HL-60 (cell line): ENCODE data around the gene GRIP2.

Source experiments
- DNase-seq, 2 experiments: peaks; one replicate each; pipeline ENCODE4 v3.0.0-alpha.2; 2010 to 2020; ENCODE audit warnings: low read depth in 1 of 2, low spot score in 1 of 2
- H3K27ac ChIP-seq: fragments of 250-450 bp; sonication (Bioruptor Pico); replicated peaks from 2 replicates; pipeline ENCODE4 v1.5.1; 2020; ENCODE audit warnings: mild to moderate bottlenecking, moderate library complexity
- H3K27me3 ChIP-seq: fragments of 250-450 bp; sonication (Bioruptor Pico); 2 replicates; pipeline ENCODE4 v1.5.1; 2021; ENCODE audit warnings: mild to moderate bottlenecking, moderate library complexity; ENCODE audit not compliant: insufficient read depth, poor library complexity, severe bottlenecking
- H3K4me3 ChIP-seq: replicated peaks from 2 replicates; pipeline ENCODE4 v1.5.1; 2011; ENCODE audit warnings: mild to moderate bottlenecking, control low read depth, low read length; ENCODE audit not compliant: insufficient read depth
- GABPA ChIP-seq: IDR thresholded peaks from 2 replicates; pipeline ENCODE4 v1.6.1; 2012; ENCODE audit warnings: low read depth
- POLR2AphosphoS5 ChIP-seq: IDR thresholded peaks from 2 replicates; pipeline ENCODE4 v1.6.1; 2012; ENCODE audit warnings: low read depth
- SPI1 ChIP-seq: IDR thresholded peaks from 2 replicates; pipeline ENCODE4 v1.6.1; 2012; ENCODE audit warnings: low read depth, mild to moderate bottlenecking, borderline replicate concordance
- TF ChIP-seq, protein P1 (sequence below): IDR thresholded peaks from one replicate; pipeline ENCODE4 v1.5.1; 2011; ENCODE audit warnings: low read length, control low read depth, inconsistent platforms; ENCODE audit not compliant: insufficient read depth
- TF ChIP-seq, protein P2 (sequence below): IDR thresholded peaks from 2 replicates; pipeline ENCODE4 v1.6.1; 2012; ENCODE audit warnings: low read depth; ENCODE audit not compliant: insufficient replicate concordance

Gene GRIP2

DNA sequence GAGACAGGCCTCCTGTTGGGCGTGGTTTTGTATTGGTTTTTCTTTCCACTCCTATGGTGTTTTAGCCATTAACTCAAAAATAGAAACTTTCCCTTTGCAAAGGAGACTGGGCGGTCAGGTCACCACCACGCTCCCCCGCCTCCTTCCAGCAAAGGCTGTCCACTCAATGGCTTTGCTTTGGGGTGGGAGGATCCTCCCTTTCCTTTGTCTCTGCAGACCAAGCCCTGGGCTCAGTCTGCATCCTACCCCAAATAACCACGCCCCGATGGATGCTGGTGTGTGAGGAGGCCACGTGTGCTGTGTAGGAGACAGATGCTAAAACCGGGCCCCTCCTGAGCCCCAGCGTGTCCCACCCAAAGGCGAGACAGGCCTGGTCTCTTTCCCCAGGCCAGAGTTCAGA lies 68.5 kb downstream of the GRIP2 start:
- no peak for DNase-seq
- TF ChIP-seq, protein P1, sequence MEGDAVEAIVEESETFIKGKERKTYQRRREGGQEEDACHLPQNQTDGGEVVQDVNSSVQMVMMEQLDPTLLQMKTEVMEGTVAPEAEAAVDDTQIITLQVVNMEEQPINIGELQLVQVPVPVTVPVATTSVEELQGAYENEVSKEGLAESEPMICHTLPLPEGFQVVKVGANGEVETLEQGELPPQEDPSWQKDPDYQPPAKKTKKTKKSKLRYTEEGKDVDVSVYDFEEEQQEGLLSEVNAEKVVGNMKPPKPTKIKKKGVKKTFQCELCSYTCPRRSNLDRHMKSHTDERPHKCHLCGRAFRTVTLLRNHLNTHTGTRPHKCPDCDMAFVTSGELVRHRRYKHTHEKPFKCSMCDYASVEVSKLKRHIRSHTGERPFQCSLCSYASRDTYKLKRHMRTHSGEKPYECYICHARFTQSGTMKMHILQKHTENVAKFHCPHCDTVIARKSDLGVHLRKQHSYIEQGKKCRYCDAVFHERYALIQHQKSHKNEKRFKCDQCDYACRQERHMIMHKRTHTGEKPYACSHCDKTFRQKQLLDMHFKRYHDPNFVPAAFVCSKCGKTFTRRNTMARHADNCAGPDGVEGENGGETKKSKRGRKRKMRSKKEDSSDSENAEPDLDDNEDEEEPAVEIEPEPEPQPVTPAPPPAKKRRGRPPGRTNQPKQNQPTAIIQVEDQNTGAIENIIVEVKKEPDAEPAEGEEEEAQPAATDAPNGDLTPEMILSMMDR, result no peak
- TF ChIP-seq SPI1 (no peak), POLR2AphosphoS5 (no peak), GABPA (no peak)
- TF ChIP-seq, protein P2, sequence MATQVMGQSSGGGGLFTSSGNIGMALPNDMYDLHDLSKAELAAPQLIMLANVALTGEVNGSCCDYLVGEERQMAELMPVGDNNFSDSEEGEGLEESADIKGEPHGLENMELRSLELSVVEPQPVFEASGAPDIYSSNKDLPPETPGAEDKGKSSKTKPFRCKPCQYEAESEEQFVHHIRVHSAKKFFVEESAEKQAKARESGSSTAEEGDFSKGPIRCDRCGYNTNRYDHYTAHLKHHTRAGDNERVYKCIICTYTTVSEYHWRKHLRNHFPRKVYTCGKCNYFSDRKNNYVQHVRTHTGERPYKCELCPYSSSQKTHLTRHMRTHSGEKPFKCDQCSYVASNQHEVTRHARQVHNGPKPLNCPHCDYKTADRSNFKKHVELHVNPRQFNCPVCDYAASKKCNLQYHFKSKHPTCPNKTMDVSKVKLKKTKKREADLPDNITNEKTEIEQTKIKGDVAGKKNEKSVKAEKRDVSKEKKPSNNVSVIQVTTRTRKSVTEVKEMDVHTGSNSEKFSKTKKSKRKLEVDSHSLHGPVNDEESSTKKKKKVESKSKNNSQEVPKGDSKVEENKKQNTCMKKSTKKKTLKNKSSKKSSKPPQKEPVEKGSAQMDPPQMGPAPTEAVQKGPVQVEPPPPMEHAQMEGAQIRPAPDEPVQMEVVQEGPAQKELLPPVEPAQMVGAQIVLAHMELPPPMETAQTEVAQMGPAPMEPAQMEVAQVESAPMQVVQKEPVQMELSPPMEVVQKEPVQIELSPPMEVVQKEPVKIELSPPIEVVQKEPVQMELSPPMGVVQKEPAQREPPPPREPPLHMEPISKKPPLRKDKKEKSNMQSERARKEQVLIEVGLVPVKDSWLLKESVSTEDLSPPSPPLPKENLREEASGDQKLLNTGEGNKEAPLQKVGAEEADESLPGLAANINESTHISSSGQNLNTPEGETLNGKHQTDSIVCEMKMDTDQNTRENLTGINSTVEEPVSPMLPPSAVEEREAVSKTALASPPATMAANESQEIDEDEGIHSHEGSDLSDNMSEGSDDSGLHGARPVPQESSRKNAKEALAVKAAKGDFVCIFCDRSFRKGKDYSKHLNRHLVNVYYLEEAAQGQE, result no peak
- Histone ChIP-seq H3K4me3 (no peak overlapping the region), H3K27me3 (no peaks in the 10 kb centered on the region), H3K27ac (no peak overlapping the region)

DNA sequence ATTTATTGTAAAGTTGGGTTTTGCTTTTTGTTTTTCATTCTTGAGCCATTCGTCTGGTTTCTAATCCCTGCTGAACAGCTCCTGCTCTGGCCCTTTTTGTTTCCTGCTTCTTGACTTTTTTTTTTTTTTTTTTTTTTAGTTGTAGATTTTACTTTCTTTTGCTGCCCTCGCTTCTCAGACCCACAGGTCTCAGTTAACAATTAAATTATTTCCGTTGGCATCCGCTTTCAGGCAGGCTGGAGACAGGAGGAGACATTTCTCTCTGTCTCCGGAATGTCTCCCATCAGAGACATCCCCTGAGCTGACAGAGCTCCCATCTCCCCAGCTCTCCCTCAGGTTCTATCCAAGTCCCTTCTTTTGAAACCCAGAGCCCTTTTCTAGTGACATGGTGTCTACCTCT lies 69.1 kb downstream of the GRIP2 start:
- Histone ChIP-seq H3K27me3 (no peaks in the 10 kb centered on the region), H3K4me3 (no peak overlapping the region), H3K27ac (no peak overlapping the region)
- no peak for DNase-seq
- TF ChIP-seq GABPA, result no peak
- no peak for TF ChIP-seq SPI1
- no peak for TF ChIP-seq POLR2AphosphoS5
- TF ChIP-seq, protein P1, result no peak
- TF ChIP-seq, protein P2, result no peak

DNA sequence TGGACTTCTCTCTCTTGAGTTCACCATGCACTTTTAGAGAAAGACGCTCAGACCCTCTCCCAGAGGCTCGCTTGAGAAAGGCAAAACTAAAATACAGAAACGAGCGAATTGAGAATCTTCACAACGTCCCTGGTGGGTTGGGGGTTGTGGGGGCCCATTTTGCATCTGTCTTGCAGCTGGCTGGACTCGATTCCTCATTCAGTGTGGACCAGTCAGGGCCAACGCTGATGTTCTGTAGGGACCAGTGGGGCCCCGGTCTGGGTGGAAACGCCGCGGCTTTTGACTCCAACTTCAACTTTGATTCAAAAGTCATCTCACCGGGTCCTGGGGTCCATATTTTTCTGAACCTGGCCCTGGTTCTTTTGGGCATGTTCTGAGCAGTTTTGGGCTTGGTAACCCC lies 69.7 kb downstream of the GRIP2 start:
- DNase-seq, result no peak
- Histone ChIP-seq H3K27ac (no peak overlapping the region), H3K27me3 (no peaks in the 10 kb centered on the region), H3K4me3 (no peak overlapping the region)
- TF ChIP-seq, protein P1, result no peak
- TF ChIP-seq GABPA, result no peak
- TF ChIP-seq SPI1, result no peak
- no peak for TF ChIP-seq POLR2AphosphoS5

DNA sequence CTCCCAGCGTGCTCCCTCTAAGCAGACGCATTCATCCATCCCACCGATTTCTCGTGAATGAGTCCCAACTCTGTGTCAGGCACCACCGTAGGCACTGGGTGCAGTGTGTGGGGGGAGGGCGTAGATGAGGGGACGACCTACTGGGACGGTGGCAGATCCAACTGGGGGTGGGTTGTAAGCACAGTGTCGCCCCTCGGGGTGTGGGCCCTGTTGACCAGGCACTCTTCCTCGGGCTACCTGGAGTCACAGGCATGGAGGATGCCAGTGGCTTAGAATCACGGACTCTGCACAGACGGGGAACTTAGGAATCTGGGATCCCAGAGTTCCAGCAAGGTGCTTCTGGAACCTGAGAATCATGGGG lies 71.5 kb downstream of the GRIP2 start:
- H3K27me3 ChIP-seq, result no peaks in the 10 kb centered on the region
- no peak for DNase-seq
- H3K4me3 ChIP-seq, result no peak overlapping the region
- TF ChIP-seq GABPA (no peak), POLR2AphosphoS5 (no peak), SPI1 (no peak)
- TF ChIP-seq, protein P1, result no peak
- TF ChIP-seq, protein P2, result no peak
- no peak overlapping the region for H3K27ac ChIP-seq
